ENCODE measurements around the gene PPP1R14D.

- TF ChIP-seq POLR2A (IDR thresholded peaks at IDR 0.05): no peak
- TF ChIP-seq POLR2AphosphoS5 (IDR thresholded peaks at IDR 0.05): no peak
Measured at GRCh38 chr15:40803688-40804087, 24.8 kb downstream of the PPP1R14D start.
